ENCODE data around the gene ELOVL6. TPM values are rescaled to one million over a fixed set of nuclear protein-coding genes. Genes with fewer than 3 reads are reported as not detected.

Gene ELOVL6
- total RNA-seq, 4 donors from 2014 or later: 0.10 to 0.42 (median 0.13) TPM; not detected in 1

DNA sequence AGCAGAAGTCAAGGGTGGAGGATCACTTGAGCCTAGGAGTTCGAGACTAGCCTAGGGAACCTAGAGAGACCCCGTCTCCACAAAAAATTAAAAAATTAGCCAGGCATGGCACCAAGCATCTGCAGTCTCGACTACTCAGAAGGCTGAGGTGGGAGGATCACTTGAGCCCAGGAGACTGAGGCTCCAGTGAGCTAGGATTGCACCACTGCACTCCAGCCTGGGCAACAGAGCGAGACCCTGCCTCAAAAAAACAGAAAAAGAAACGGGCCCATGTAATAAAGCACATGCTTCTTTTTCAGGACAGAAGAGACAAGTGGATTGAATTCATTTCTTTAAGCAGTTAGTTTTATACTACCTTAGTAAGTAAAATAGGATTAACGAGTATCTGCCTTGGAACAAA lies 42.0 kb downstream of the ELOVL6 start:
- intact Hi-C loops (cut with DNase I; ENCODE audit: low total_unique reads): no loop called here
- Histone ChIP-seq H3K4me1 (no peaks in the 10 kb centered on the region), H3K4me3 (no peak overlapping the region), H3K36me3 (no peaks in the 10 kb centered on the region), H3K27me3 (no peaks in the 10 kb centered on the region), H3K9me3 (no peaks in the 10 kb centered on the region), H3K27ac (no peak overlapping the region)
- ATAC-seq: no peak
- TF ChIP-seq, protein P1, sequence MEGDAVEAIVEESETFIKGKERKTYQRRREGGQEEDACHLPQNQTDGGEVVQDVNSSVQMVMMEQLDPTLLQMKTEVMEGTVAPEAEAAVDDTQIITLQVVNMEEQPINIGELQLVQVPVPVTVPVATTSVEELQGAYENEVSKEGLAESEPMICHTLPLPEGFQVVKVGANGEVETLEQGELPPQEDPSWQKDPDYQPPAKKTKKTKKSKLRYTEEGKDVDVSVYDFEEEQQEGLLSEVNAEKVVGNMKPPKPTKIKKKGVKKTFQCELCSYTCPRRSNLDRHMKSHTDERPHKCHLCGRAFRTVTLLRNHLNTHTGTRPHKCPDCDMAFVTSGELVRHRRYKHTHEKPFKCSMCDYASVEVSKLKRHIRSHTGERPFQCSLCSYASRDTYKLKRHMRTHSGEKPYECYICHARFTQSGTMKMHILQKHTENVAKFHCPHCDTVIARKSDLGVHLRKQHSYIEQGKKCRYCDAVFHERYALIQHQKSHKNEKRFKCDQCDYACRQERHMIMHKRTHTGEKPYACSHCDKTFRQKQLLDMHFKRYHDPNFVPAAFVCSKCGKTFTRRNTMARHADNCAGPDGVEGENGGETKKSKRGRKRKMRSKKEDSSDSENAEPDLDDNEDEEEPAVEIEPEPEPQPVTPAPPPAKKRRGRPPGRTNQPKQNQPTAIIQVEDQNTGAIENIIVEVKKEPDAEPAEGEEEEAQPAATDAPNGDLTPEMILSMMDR (IDR thresholded peaks at IDR 0.05 in 4 of 5, conservative IDR thresholded peaks at IDR 0.05 in 1 of 5): no peak
- no peak for TF ChIP-seq POLR2A (IDR thresholded peaks at IDR 0.05)
- in situ Hi-C loops (cut with MboI; ENCODE audit: low sequenced_read_pairs in 4 of 4): no loop called here
- no peak for DNase-seq

- no peak overlapping the region for H3K27ac ChIP-seq
- ATAC-seq (no peak), DNase-seq (no peak)
- intact Hi-C loops (cut with DNase I; ENCODE audit: low total_unique reads) (no loop called here), in situ Hi-C loops (cut with MboI; ENCODE audit: low sequenced_read_pairs in 4 of 4) (no loop called here)
- H3K4me1 ChIP-seq: no peaks in the 10 kb centered on the region
- no peaks in the 10 kb centered on the region for H3K27me3 ChIP-seq
- no peaks in the 10 kb centered on the region for H3K36me3 ChIP-seq
- no peak overlapping the region for H3K4me3 ChIP-seq
- H3K9me3 ChIP-seq: no peaks in the 10 kb centered on the region
- TF ChIP-seq, protein P1 (IDR thresholded peaks at IDR 0.05 in 4 of 5, conservative IDR thresholded peaks at IDR 0.05 in 1 of 5): no peak
- TF ChIP-seq POLR2A (IDR thresholded peaks at IDR 0.05): no peak
These were observed 42.8 kb downstream of the ELOVL6 start for GRCh38 chr4:110155654-110156053.

DNA sequence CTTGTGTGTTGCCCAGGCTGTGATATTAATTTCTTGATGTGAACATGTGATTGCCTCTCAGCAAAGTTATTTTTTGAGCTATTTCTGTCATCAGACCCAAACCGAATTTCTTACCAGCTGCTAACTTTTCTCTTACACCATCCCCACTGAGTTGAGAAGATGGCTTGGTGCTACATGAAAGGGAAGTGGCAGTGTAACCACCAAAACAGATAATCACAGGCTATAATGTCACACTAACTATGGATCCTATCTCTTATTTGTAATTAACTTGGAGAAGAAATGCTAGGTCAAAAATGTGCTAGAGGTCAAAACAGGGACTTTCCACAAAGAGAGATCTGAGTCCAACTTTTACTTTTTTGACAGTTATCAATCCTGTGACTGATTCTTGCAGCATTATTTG lies 43.8 kb downstream of the ELOVL6 start:
- H3K36me3 ChIP-seq: no peaks in the 10 kb centered on the region
- H3K9me3 ChIP-seq: no peaks in the 10 kb centered on the region
- no peaks in the 10 kb centered on the region for H3K27me3 ChIP-seq
- TF ChIP-seq, protein P1 (IDR thresholded peaks at IDR 0.05 in 4 of 5, conservative IDR thresholded peaks at IDR 0.05 in 1 of 5): no peak
- no peak for TF ChIP-seq POLR2A (IDR thresholded peaks at IDR 0.05)
- in situ Hi-C loops (cut with MboI; ENCODE audit: low sequenced_read_pairs in 4 of 4) (no loop called here), intact Hi-C loops (cut with DNase I; ENCODE audit: low total_unique reads) (no loop called here)
- no peak for ATAC-seq
- no peaks in the 10 kb centered on the region for H3K4me1 ChIP-seq
- no peak for DNase-seq
- H3K4me3 ChIP-seq: no peak overlapping the region
- no peak overlapping the region for H3K27ac ChIP-seq

DNA sequence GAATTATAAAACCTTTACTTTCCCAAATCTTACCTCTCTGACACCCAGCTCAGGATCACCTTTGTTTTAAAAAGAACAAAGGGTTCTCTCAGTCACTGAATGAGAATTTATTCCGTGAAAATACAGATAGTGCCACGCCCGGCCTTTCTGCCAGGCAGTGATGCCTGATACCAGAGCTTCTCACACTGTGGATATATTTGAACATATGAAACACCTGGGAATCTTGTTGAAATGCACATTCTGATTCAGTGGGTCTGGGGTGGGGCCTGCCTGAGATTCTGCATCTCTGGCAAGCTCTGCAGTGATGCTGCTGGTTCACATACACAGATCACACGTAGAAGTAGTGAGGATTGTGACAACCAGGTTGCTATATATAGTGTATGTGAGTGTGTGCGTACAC lies 46.0 kb downstream of the ELOVL6 start:
- intact Hi-C loops (cut with DNase I; ENCODE audit: low total_unique reads) (no loop called here), in situ Hi-C loops (cut with MboI; ENCODE audit: low sequenced_read_pairs in 4 of 4) (no loop called here)
- Histone ChIP-seq H3K27me3 (no peaks in the 10 kb centered on the region), H3K36me3 (no peaks in the 10 kb centered on the region), H3K4me3 (no peak overlapping the region), H3K9me3 (no peaks in the 10 kb centered on the region), H3K4me1 (no peaks in the 10 kb centered on the region), H3K27ac (no peak overlapping the region)
- DNase-seq: no peak
- ATAC-seq: no peak
- no peak for TF ChIP-seq POLR2A (IDR thresholded peaks at IDR 0.05)

DNA sequence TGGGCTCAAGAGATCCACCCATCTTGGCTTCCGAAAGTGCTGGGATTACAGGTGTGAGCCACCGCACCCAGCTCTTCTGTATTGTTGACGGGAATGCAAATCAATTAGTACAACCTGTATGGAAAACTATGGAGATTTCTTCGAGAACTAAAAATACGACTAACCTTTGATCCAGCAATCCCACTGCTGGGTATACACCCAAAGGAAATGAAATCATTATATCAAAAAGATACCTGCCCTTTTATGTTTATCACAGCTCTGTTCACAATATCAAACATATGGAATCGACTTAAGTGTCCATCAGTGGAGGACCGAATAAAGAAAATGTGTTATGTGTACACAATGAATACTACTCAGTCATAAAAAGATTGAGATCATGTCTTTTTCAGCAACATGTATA lies 49.3 kb downstream of the ELOVL6 start:
- Histone ChIP-seq H3K36me3 (no peaks in the 10 kb centered on the region), H3K4me3 (no peak overlapping the region), H3K27me3 (no peaks in the 10 kb centered on the region), H3K4me1 (no peaks in the 10 kb centered on the region), H3K27ac (no peak overlapping the region), H3K9me3 (no peaks in the 10 kb centered on the region)
- DNase-seq: no peak
- in situ Hi-C loops (cut with MboI; ENCODE audit: low sequenced_read_pairs in 4 of 4) (no loop called here), intact Hi-C loops (cut with DNase I; ENCODE audit: low total_unique reads) (no loop called here)
- no peak for TF ChIP-seq POLR2A (IDR thresholded peaks at IDR 0.05)
- TF ChIP-seq, protein P1 (IDR thresholded peaks at IDR 0.05 in 4 of 5, conservative IDR thresholded peaks at IDR 0.05 in 1 of 5): no peak
- no peak for ATAC-seq
